Activated naive CD4-positive, alpha-beta T cell treated with anti-CD3 and anti-CD28 coated beads for 36 hours (primary cell): ENCODE data around the gene TRDN. TPM values are rescaled to one million over a fixed set of nuclear protein-coding genes. Genes with fewer than 3 reads are reported as not detected.
"Not testable (repeated sequence)": the region's sequence is repeated elsewhere in the genome, so short reads cannot be mapped to it uniquely, and the experiment has no call there.

Experiments used
- CTCF ChIA-PET: fragments of 350-600 bp; sonication (Branson Sonifier 250); formaldehyde crosslinking; loops from one replicate; lab custom pipeline; 2021; ENCODE audit warnings: antibody characterized with exemption; lab: Charles Lee
- DNase-seq: peaks from one replicate; pipeline ENCODE4 v3.0.0-alpha.2; 2020
- H3K27ac Mint-ChIP-seq: one replicate; pipeline ENCODE4 v1.8.0; 2021; ENCODE audit warnings: mild to moderate bottlenecking, mixed read lengths
- H3K27me3 Mint-ChIP-seq: one replicate; pipeline ENCODE4 v1.8.0; 2021; ENCODE audit warnings: low read depth, mixed read lengths
- H3K36me3 Mint-ChIP-seq: one replicate; pipeline ENCODE4 v1.8.0; 2021; ENCODE audit warnings: low read depth, mixed read lengths
- H3K4me1 Mint-ChIP-seq: one replicate; pipeline ENCODE4 v1.8.0; 2021; ENCODE audit warnings: low read depth, mixed read lengths
- H3K4me3 Mint-ChIP-seq: one replicate; pipeline ENCODE4 v1.8.0; 2021; ENCODE audit warnings: mild to moderate bottlenecking, moderate library complexity, mixed read lengths
- H3K9me3 Mint-ChIP-seq: one replicate; pipeline ENCODE4 v1.8.0; 2021; ENCODE audit warnings: mixed read lengths
- intact Hi-C: fragments of 100-400 bp; cut with micrococcal nuclease; formaldehyde crosslinking; loops from one replicate; pipeline ENCODE4 v1.15.1; 2023
- total RNA-seq, 2 experiments: library from RNA; stranded (reverse); gene quantifications; one replicate each; pipeline ENCODE4 v1.2.3, GENCODE V29; 2021

TRDN gene
- total RNA-seq, 2 experiments from 2014 or later, result not detected

- H3K9me3 Mint-ChIP-seq, result no peaks in the 10 kb centered on the region
- H3K27me3 Mint-ChIP-seq, result no peaks in the 10 kb centered on the region
- no peak for DNase-seq
- no peaks in the 10 kb centered on the region for H3K36me3 Mint-ChIP-seq
- no peak overlapping the region for H3K4me3 Mint-ChIP-seq
- H3K27ac Mint-ChIP-seq, result no peak overlapping the region
- H3K4me1 Mint-ChIP-seq, result no peaks in the 10 kb centered on the region
- CTCF ChIA-PET, result interaction anchor here (0.5 kb wide), 1 partner anchor 20 kb away, joined by 7 read pairs; no protein-coding TSS in a partner anchor
- intact Hi-C loops, result no loop called here
Observed at GRCh38 chr6:123338394-123338793, 298.4 kb downstream of the TRDN start.

GRCh38 chr6:123333000-123333756 lies 303.6 kb downstream of the TRDN start:
- H3K27me3 Mint-ChIP-seq, result peaks cover under 1% of the 10 kb centered on the region
- H3K36me3 Mint-ChIP-seq, result no peaks in the 10 kb centered on the region
- CTCF ChIA-PET, result no interaction called here
- H3K4me1 Mint-ChIP-seq, result no peaks in the 10 kb centered on the region
- H3K9me3 Mint-ChIP-seq, result no peaks in the 10 kb centered on the region
- intact Hi-C loops, result no loop called here
- no peak overlapping the region for H3K27ac Mint-ChIP-seq
- no peak overlapping the region for H3K4me3 Mint-ChIP-seq
- DNase-seq, result no peak

GRCh38 chr6:123332070-123332469 lies 304.7 kb downstream of the TRDN start:
- DNase-seq, result no peak
- CTCF ChIA-PET, result no interaction called here
- intact Hi-C loops, result no loop called here
- Mint-ChIP-seq H3K9me3 (no peaks in the 10 kb centered on the region), H3K27ac (no peak overlapping the region), H3K4me3 (no peak overlapping the region), H3K4me1 (no peaks in the 10 kb centered on the region), H3K27me3 (peaks cover 4% of the 10 kb centered on the region), H3K36me3 (no peaks in the 10 kb centered on the region)

GRCh38 chr6:123329337-123329736 lies 307.4 kb downstream of the TRDN start:
- Mint-ChIP-seq H3K4me1 (no peaks in the 10 kb centered on the region), H3K27me3 (peaks cover 4% of the 10 kb centered on the region), H3K27ac (no peak overlapping the region), H3K9me3 (no peaks in the 10 kb centered on the region), H3K36me3 (no peaks in the 10 kb centered on the region), H3K4me3 (no peak overlapping the region)
- DNase-seq, result no peak
- intact Hi-C loops, result loop anchor here (1.0 kb wide), 1 partner anchor 42 kb away; no protein-coding TSS in a partner anchor
- CTCF ChIA-PET, result no interaction called here

GRCh38 chr6:123323452-123324329 lies 313.1 kb downstream of the TRDN start:
- DNase-seq, result no peak
- Mint-ChIP-seq H3K4me1 (no peaks in the 10 kb centered on the region), H3K27me3 (peaks cover 5% of the 10 kb centered on the region), H3K4me3 (no peak overlapping the region), H3K36me3 (no peaks in the 10 kb centered on the region), H3K9me3 (no peaks in the 10 kb centered on the region), H3K27ac (no peak overlapping the region)
- CTCF ChIA-PET, result no interaction called here
- intact Hi-C loops, result no loop called here

- no peak for DNase-seq
- H3K27ac Mint-ChIP-seq, result no peak overlapping the region
- H3K9me3 Mint-ChIP-seq, result no peaks in the 10 kb centered on the region
- no peaks in the 10 kb centered on the region for H3K4me1 Mint-ChIP-seq
- H3K4me3 Mint-ChIP-seq, result no peak overlapping the region
- CTCF ChIA-PET, result no interaction called here
- H3K36me3 Mint-ChIP-seq, result no peaks in the 10 kb centered on the region
- H3K27me3 Mint-ChIP-seq, result peaks cover 2% of the 10 kb centered on the region
- intact Hi-C loops, result no loop called here
Observed at GRCh38 chr6:123321020-123321419, 315.7 kb downstream of the TRDN start.

GRCh38 chr6:123316733-123317323 lies 319.9 kb downstream of the TRDN start:
- DNase-seq, result no peak
- Mint-ChIP-seq H3K36me3 (no peaks in the 10 kb centered on the region), H3K27me3 (peaks cover 2% of the 10 kb centered on the region), H3K9me3 (no peaks in the 10 kb centered on the region), H3K4me1 (no peaks in the 10 kb centered on the region), H3K4me3 (no peak overlapping the region), H3K27ac (no peak overlapping the region)
- CTCF ChIA-PET, result interaction anchor here (0.5 to 1.0 kb wide), 2 partner anchors 573 to 897 kb away, joined by 3 read pairs; no protein-coding TSS in a partner anchor
- intact Hi-C loops, result loop anchor here (1.0 to 10.0 kb wide), 4 partner anchors 372 to 825 kb away; no protein-coding TSS in a partner anchor

GRCh38 chr6:123314459-123314858 lies 322.3 kb downstream of the TRDN start:
- H3K36me3 Mint-ChIP-seq, H3K9me3 Mint-ChIP-seq, H3K27ac Mint-ChIP-seq, H3K27me3 Mint-ChIP-seq, DNase-seq, H3K4me3 Mint-ChIP-seq, H3K4me1 Mint-ChIP-seq: not testable (repeated sequence)
- CTCF ChIA-PET, result interaction anchor here (1.1 kb wide), 1 partner anchor 584 kb away, joined by 3 read pairs; no protein-coding TSS in a partner anchor
- intact Hi-C loops, result loop anchor here (10.0 kb wide), 1 partner anchor 370 kb away; no protein-coding TSS in a partner anchor

- H3K9me3 Mint-ChIP-seq, result peaks cover 2% of the 10 kb centered on the region
- no peaks in the 10 kb centered on the region for H3K36me3 Mint-ChIP-seq
- H3K27ac Mint-ChIP-seq, result no peak overlapping the region
- DNase-seq, result no peak
- no peak overlapping the region for H3K4me3 Mint-ChIP-seq
- intact Hi-C loops, result no loop called here
- CTCF ChIA-PET, result interaction anchor here (0.6 kb wide), 1 partner anchor 9 kb away, joined by 3 read pairs; no protein-coding TSS in a partner anchor
- no peaks in the 10 kb centered on the region for H3K27me3 Mint-ChIP-seq
- H3K4me1 Mint-ChIP-seq, result no peaks in the 10 kb centered on the region
Observed at GRCh38 chr6:123309130-123309529, 327.6 kb downstream of the TRDN start.

- Mint-ChIP-seq H3K36me3 (no peaks in the 10 kb centered on the region), H3K4me3 (no peak overlapping the region), H3K27me3 (no peaks in the 10 kb centered on the region), H3K9me3 (peaks cover 2% of the 10 kb centered on the region), H3K27ac (no peak overlapping the region), H3K4me1 (no peaks in the 10 kb centered on the region)
- intact Hi-C loops, result no loop called here
- CTCF ChIA-PET, result interaction anchor here (0.6 kb wide), 1 partner anchor 45 kb away, joined by 3 read pairs; no protein-coding TSS in a partner anchor
- DNase-seq, result no peak
Observed at GRCh38 chr6:123306334-123306733, 330.4 kb downstream of the TRDN start.

GRCh38 chr6:123295672-123296071 lies 341.1 kb downstream of the TRDN start:
- no peaks in the 10 kb centered on the region for H3K36me3 Mint-ChIP-seq
- CTCF ChIA-PET, result no interaction called here
- no peaks in the 10 kb centered on the region for H3K27me3 Mint-ChIP-seq
- intact Hi-C loops, result no loop called here
- no peaks in the 10 kb centered on the region for H3K9me3 Mint-ChIP-seq
- H3K27ac Mint-ChIP-seq, result no peak overlapping the region
- no peaks in the 10 kb centered on the region for H3K4me1 Mint-ChIP-seq
- no peak overlapping the region for H3K4me3 Mint-ChIP-seq
- DNase-seq, result no peak

GRCh38 chr6:123295181-123295580 lies 341.6 kb downstream of the TRDN start:
- CTCF ChIA-PET, result no interaction called here

More at GRCh38 chr6:123295181-123295580, 341.6 kb downstream of the TRDN start:
- H3K27ac Mint-ChIP-seq, result no peak overlapping the region
- DNase-seq, result no peak
- no peak overlapping the region for H3K4me3 Mint-ChIP-seq
- no peaks in the 10 kb centered on the region for H3K27me3 Mint-ChIP-seq
- no peaks in the 10 kb centered on the region for H3K9me3 Mint-ChIP-seq
- no peaks in the 10 kb centered on the region for H3K4me1 Mint-ChIP-seq
- no peaks in the 10 kb centered on the region for H3K36me3 Mint-ChIP-seq
- intact Hi-C loops, result no loop called here
